Large intestine (tissue), 3 donors: ENCODE results near the gene IQCE. TPM values are rescaled to one million over a fixed set of nuclear protein-coding genes. Genes with fewer than 3 reads are reported as not detected.

Experiments used
- DNase-seq, 2 donors: peaks; one replicate each; pipeline versions ENCODE4 v3.0.0 to v3.0.0-alpha.2; 2013
- H3K27ac ChIP-seq: one replicate; pipeline ENCODE4 v1.5.1; 2013; ENCODE audit warnings: low read length
- H3K27me3 ChIP-seq: 2 replicates; pipeline ENCODE4 v1.6.1; 2013; ENCODE audit warnings: low read length; ENCODE audit not compliant: control insufficient read depth, insufficient read depth
- H3K36me3 ChIP-seq: 2 replicates; pipeline ENCODE4 v1.6.1; 2013; ENCODE audit warnings: low read length; ENCODE audit not compliant: control insufficient read depth, insufficient read depth
- H3K4me1 ChIP-seq: one replicate; pipeline ENCODE4 v1.6.1; 2013; ENCODE audit warnings: low read length; ENCODE audit not compliant: control insufficient read depth, insufficient read depth
- H3K4me3 ChIP-seq: one replicate; pipeline ENCODE4 v1.5.1; 2013; ENCODE audit warnings: low read length
- H3K9me3 ChIP-seq: one replicate; pipeline ENCODE4 v1.6.1; 2013; ENCODE audit warnings: mild to moderate bottlenecking, low read depth, low read length, moderate library complexity; ENCODE audit not compliant: control insufficient read depth
- WGBS: methylation state at CpG from one replicate; pipeline ENCODE4 v1.1.5; 2013; ENCODE audit warnings: low lambda C conversion rate; ENCODE audit not compliant: insufficient coverage; 5-methylcytosine and 5-hydroxymethylcytosine counted together
- polyA plus RNA-seq: library from polyadenylated mRNA; unstranded; fragments of 120-200 nt; gene quantifications from one replicate; pipeline ENCODE4 v1.2.1, GENCODE V29; 2013

Gene IQCE
- polyA plus RNA-seq, 1 donor = 15.3 TPM

DNA sequence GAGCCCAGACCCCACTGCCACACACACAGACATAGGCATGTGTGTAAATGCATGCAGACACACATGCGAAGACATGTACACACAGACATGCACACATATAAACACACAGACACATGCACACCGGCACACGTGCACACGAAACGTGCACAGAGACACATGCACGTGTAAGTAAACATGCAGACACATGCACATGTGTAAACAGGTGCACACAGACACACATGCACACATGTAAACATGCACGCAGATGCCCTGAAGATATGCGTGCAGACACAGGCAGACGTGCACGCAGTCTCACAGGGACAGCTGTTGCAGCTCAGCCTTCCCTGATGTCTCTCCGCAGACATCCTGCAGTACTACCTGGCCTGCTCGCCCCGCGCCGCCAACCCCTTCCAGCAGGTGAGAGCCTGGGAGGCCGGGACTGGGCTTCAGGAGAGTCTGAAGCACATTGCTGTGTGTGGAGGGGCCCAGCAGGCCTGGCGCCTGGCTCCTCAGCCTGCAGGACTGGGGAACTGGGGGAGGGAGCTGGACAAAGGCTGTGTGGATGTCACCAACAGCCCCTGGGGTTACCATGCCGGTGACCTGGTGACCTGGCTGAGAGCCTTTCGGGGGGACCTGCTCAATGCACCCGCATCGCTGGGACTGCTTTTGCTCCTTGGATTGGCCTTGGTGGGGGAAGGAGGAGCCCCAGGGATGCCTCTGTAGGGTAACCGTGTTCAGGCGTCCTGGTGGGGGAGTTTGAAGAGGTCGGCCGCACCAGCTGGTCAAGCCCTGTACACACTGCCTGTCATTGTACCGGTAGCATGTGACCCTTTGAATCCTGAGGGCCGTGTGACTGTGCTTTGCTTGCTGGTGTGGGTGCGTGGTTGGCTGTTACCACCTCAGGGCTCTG is 93.3 kb downstream of the IQCE start:
- Histone ChIP-seq H3K4me1 (peaks cover 4% of the 10 kb centered on the region), H3K4me3 (no peak overlapping the region), H3K36me3 (peaks cover 79% of the 10 kb centered on the region), H3K27ac (no peak overlapping the region), H3K27me3 (no peaks in the 10 kb centered on the region), H3K9me3 (no peaks in the 10 kb centered on the region)
- no peak for DNase-seq
- no CpG with 5 or more reads among the region's 28 CpGs for WGBS

DNA sequence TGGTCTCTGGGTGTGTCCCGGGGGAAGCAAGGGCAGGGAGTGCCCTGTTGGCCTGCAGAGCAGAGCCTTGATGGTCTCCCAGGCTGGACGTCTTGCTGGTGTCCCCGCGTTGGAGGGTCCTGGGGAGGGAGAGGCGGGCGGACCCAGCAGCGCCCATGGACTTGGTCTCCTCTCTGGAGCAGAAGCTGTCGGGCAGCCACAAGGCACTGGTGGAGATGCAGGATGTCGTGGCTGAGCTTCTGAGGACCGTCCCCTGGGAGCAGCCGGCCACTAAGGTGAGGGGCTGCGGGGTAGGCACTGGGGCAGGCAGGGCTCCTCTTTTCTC is 93.9 kb downstream of the IQCE start:
- H3K36me3 ChIP-seq = peaks cover 81% of the 10 kb centered on the region

DNA sequence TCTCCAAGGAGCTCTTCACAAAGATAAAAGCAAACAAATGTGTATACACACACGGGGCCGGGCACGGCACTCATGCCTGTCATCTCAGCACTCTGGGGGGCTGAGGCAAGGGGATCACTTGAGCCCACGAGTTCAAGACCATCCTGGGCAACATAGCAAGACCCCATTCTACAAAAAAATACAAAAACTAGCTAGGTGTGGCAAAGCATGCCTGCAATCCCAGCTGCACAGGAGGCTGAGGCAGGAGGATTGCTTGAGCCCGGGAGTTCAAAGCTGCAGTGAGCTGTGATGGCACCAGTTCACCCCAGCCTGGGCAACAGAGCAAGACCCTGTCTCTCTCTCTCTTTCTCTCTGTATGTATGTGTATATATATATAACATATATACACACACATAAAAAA is 95.3 kb downstream of the IQCE start:
- H3K9me3 ChIP-seq = no peaks in the 10 kb centered on the region
- no peak overlapping the region for H3K4me3 ChIP-seq
- no peak overlapping the region for H3K27ac ChIP-seq
- H3K27me3 ChIP-seq = no peaks in the 10 kb centered on the region
- DNase-seq = no peak
- no peaks in the 10 kb centered on the region for H3K4me1 ChIP-seq
- no CpG with 5 or more reads among the region's 5 CpGs for WGBS
- peaks cover 83% of the 10 kb centered on the region for H3K36me3 ChIP-seq

More for the DNA sequence above, 93.9 kb downstream of the IQCE start:
- Histone ChIP-seq H3K4me3 (no peak overlapping the region), H3K4me1 (peaks cover 4% of the 10 kb centered on the region), H3K27ac (no peak overlapping the region), H3K9me3 (no peaks in the 10 kb centered on the region), H3K27me3 (no peaks in the 10 kb centered on the region)
- no peak for DNase-seq
- WGBS = no CpG with 5 or more reads among the region's 12 CpGs

DNA sequence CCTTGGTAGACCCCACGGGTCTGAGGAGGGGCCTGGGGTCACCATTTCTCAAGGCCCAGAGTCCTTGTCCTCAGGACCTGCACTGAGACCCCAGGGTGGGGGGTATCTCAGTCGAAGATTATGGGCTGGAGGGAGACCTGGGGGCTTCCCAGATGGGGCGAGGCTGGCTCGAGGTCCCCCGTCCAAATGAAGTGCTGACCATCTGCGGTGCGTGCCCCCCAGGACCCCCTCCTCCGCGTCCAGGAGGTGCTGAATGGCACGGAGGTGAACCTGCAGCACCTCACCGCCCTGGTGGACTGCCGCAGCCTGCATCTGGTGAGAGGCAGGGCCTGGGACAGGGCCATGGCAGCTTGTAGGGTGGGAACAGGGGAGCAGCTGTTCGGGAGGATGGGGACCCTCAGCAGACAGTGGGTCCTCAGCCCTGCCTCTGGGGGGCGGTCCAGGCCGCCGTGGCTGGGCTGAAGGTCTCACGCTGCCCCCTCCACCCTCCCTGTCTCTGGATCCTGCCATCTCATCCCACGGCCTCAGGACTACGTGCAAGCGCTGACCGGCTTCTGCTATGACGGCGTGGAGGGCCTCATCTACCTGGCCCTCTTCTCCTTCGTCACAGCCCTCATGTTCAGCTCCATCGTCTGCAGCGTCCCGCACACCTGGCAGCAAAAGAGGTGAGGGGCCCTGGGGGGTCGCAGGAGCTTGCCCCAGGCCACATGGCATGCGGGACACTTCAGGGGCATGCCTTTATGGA is 97.3 kb downstream of the IQCE start:
- no peak for DNase-seq
- Histone ChIP-seq H3K9me3 (no peaks in the 10 kb centered on the region), H3K4me1 (no peaks in the 10 kb centered on the region), H3K27me3 (no peaks in the 10 kb centered on the region), H3K4me3 (no peak overlapping the region), H3K27ac (no peak overlapping the region), H3K36me3 (peaks cover 86% of the 10 kb centered on the region)
- no CpG with 5 or more reads among the region's 29 CpGs for WGBS

DNA sequence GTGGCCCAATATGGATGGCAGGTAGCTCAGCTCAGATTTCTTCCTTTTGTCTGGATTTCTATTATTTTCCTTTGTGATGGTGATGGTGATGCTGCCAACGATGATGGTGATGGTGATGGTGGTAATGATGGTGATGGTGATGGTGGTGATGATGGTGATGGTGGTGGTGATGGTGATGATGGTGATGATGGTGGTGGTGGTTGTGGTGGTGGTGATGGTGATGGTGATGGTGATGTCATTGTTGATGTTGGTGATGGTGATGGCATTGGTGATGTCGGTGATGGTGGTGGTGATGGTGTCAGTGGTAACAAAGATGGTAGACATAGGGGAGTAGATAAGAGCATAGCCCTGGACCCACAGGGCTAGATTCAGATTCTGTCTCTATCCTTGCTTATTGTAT is 98.4 kb downstream of the IQCE start:
- Histone ChIP-seq H3K4me3 (no peak overlapping the region), H3K27ac (no peak overlapping the region), H3K4me1 (no peaks in the 10 kb centered on the region), H3K9me3 (no peaks in the 10 kb centered on the region), H3K27me3 (no peaks in the 10 kb centered on the region), H3K36me3 (peaks cover 85% of the 10 kb centered on the region)
- no peak for DNase-seq
- no CpG with 5 or more reads among the region's 2 CpGs for WGBS

DNA sequence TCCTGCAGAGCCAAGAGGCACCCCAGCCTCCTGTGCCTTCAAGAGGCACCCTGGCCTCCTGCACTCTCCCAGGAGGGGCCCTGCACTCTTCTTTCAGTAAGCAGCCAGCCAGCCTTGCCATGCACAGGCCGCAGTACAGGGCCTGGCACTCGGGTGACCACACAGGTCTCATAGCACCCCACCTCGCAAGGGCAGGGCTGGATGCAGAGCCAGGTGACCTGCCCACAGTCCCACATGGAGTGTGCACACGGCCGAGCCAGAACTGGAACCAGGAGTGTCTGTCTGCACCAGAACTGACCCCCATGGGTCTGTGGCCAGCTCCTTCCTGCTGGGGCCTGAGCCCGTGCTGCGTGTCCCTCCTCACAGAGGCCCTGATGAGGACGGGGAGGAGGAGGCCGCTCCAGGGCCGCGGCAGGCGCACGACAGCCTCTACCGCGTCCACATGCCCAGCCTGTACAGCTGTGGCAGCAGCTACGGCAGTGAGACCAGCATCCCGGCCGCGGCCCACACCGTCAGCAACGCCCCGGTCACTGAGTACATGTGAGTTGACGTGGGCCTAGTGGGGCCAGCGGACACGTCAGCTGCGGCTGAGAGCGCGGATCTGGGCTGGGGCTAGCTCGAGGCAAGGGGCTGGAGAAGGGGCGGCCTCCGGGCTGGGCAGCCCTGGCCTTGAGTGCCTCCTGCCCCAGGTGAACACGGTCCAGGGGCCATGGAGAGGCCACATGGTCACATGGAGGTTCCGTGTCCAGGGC is 99.3 kb downstream of the IQCE start:
- no CpG with 5 or more reads among the region's 33 CpGs for WGBS
- no peak overlapping the region for H3K27ac ChIP-seq
- no peak overlapping the region for H3K4me3 ChIP-seq
- no peaks in the 10 kb centered on the region for H3K9me3 ChIP-seq
- no peaks in the 10 kb centered on the region for H3K27me3 ChIP-seq
- peaks cover 86% of the 10 kb centered on the region for H3K36me3 ChIP-seq
- DNase-seq = no peak
- H3K4me1 ChIP-seq = peaks cover 5% of the 10 kb centered on the region

DNA sequence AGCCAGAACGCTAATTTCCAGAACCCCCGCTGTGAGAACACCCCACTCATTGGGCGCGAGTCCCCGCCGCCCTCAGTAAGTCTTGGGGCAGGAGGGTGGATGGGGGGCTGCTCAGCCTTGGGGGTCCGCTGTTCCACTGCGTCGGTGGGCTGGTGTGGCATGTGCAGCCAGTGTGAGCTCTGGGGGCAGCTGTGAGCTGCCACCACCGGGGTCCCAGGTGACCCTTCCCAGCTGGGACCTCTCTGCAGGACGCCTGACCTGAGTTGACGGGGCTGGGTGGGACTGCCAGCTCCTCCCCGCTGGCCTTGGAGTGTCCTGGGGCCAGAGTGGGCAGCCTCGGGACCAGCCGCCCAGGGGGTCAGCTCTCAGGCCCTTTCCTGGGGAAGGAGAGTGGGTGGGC is 100.2 kb downstream of the IQCE start:
- H3K27ac ChIP-seq = no peak overlapping the region
- no peaks in the 10 kb centered on the region for H3K9me3 ChIP-seq
- no peak for DNase-seq
- WGBS = no CpG with 5 or more reads among the region's 15 CpGs
- H3K36me3 ChIP-seq = peaks cover 82% of the 10 kb centered on the region
- H3K27me3 ChIP-seq = no peaks in the 10 kb centered on the region
- H3K4me1 ChIP-seq = peaks cover 11% of the 10 kb centered on the region
- H3K4me3 ChIP-seq = no peak overlapping the region

DNA sequence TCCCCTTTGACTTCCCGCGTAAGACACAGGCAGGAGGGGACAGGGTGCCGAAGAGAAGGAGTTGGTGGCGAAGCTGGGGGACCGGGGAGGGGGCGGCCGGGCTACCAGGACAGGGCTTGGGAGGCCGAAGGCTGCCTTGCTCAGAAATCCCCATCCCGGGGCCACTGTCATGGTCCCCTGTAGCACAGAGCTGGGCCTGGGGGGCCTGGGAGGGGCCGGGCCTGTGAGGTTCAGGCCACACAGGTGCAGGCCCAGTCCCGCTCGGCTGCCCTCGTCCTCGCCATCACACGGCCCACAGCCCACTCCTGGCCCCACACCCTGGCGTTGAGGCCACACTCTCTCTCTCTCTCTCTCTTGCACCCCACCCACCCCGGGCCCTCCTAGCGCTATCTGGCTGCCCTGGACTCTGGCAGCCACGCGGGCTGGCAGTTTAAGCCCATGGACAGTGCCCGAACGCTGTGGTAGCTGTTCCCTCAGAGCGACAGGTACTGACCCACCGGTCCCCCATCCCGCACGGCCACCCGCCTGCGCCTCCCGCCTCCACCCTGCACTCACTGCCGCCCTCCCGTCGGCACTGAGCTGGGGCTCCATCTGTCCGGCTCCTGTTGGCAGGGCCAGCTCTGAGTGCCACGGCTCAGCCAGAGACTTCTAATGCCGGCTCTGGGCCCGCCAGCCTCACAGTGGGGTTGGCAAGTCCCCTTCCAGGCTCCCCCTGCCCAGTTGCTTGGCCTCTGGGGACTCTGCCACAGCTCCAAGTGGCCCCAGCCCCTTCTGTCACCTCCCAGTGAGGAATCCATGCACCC is 101.0 kb downstream of the IQCE start:
- peaks cover 11% of the 10 kb centered on the region for H3K4me1 ChIP-seq
- peaks cover 78% of the 10 kb centered on the region for H3K36me3 ChIP-seq
- H3K9me3 ChIP-seq = no peaks in the 10 kb centered on the region
- no peak overlapping the region for H3K4me3 ChIP-seq
- H3K27me3 ChIP-seq = no peaks in the 10 kb centered on the region
- no peak for DNase-seq
- no CpG with 5 or more reads among the region's 36 CpGs for WGBS
- no peak overlapping the region for H3K27ac ChIP-seq

DNA sequence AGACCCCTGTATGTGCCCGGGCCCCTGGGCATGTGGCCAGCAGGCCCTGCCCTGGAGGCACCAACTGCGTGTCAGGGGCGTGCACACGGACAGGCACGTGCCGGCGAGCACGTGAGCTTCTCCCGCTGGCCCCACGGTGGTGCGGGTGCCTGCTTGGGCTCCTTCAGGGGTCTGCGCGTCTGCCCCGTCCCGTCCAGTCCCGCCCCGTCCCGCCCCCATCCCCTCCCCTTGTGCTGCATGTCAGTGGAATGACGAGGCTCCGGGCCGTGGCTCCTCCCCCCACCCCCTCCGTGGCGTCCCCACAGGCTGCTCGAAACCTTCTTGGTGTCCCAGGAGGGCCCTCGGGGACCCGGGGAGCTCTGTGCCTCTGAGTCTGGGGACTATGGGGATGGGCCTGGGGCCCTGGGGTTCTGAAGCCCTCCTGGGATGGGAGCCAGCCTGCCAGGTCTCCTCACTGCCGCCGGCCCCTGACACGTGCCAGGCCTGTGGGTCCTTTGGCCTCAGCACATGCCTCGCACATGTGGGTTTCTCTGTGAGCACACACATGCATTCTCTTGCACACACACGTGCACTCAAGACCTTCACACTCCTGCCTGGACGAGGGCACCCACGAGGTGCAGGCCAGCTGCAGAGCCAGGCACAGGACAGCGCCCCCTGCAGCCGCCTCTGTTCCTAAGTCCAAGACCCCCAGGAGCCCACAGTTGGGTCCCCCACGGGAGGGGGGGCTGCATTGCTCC is 101.7 kb downstream of the IQCE start:
- Histone ChIP-seq H3K4me3 (no peak overlapping the region), H3K36me3 (peaks cover 73% of the 10 kb centered on the region), H3K27ac (no peak overlapping the region), H3K27me3 (no peaks in the 10 kb centered on the region), H3K4me1 (peaks cover 11% of the 10 kb centered on the region), H3K9me3 (peaks cover 3% of the 10 kb centered on the region)
- DNase-seq = no peak
- WGBS = no CpG with 5 or more reads among the region's 36 CpGs
